HepG2 (cell line): Measurements from ENCODE around the gene SNRPB2. TPM values are rescaled to one million over a fixed set of nuclear protein-coding genes. Genes with fewer than 3 reads are reported as not detected.

Experiments used
- ATAC-seq: fragments of 200-7000 bp; cut with Tn5 transposase; 3 replicates; pipeline ENCODE4 v1.9.1; 2020; ENCODE audit warnings: mild to moderate bottlenecking, moderate library complexity
- BruUV-seq: library from RNA; stranded (reverse); fragments of 400-500 nt; replicated peaks from 2 replicates; lab custom pipeline; 2021; lab: Mats Ljungman, UMichigan
- CTCF ChIA-PET: fragments of 300-600 bp; formaldehyde crosslinking; extraction: SDS; loops from one replicate; lab custom pipeline; 2021; ENCODE audit warnings: low total read pairs, inconsistent platforms, low intra/inter-chr PET ratio; lab: Yijun Ruan, JAX
- POLR2A ChIA-PET: fragments of 350-600 bp; sonication (Branson Sonifier 250); formaldehyde crosslinking; loops from one replicate; lab custom pipeline; 2020; ENCODE audit warnings: antibody characterized with exemption, inconsistent platforms; lab: Yijun Ruan, JAX
- DNase-seq: peaks from one replicate; pipeline ENCODE4 v3.0.0-alpha.2; 2015; ENCODE audit warnings: low spot score
- FAIRE-seq: peaks from 3 replicates; lab custom pipeline; 2011; peaks lifted over from hg19 to GRCh38; lab: Jason Lieb, UNC
- H2AFZ ChIP-seq: one replicate; pipeline ENCODE4 v1.6.1; 2011; ENCODE audit warnings: low read length, inconsistent platforms
- H3K27ac ChIP-seq: fragments of 300-600 bp; 3 replicates; pipeline ENCODE4 v1.8.0; 2011; ENCODE audit warnings: mixed run types, mild to moderate bottlenecking, mixed read lengths, low read length, inconsistent platforms; ENCODE audit not compliant: insufficient read depth; ENCODE audit errors: extremely low read length
- H3K27me3 ChIP-seq, 2 experiments: fragments of 200-600 bp in 1 of 2; 2 replicates in 1 of 2; 3 replicates in 1 of 2; pipeline versions ENCODE4 v1.6.0 to v1.8.0; 2011; ENCODE audit warnings: low read length in 2 of 2, mild to moderate bottlenecking in 2 of 2, moderate library complexity in 2 of 2, inconsistent platforms in 1 of 2; ENCODE audit not compliant: insufficient read depth in 2 of 2, control insufficient read depth in 1 of 2
- H3K36me3 ChIP-seq, 2 experiments: fragments of 200-600 bp in 1 of 2; replicated peaks in 1 of 2; 2 replicates in 1 of 2; 3 replicates in 1 of 2; pipeline versions ENCODE4 v1.5.1 to v1.8.0; 2011; ENCODE audit warnings: low read length in 2 of 2, inconsistent platforms in 1 of 2; ENCODE audit not compliant: insufficient read depth in 2 of 2, control insufficient read depth in 1 of 2
- H3K4me1 ChIP-seq: 2 replicates; pipeline ENCODE4 v1.5.1; 2012; ENCODE audit warnings: low read length, inconsistent platforms; ENCODE audit not compliant: insufficient read depth
- H3K4me2 ChIP-seq: 2 replicates; pipeline ENCODE4 v1.6.0; 2011; ENCODE audit warnings: low read depth, low read length, inconsistent platforms
- H3K4me3 ChIP-seq, 3 experiments: fragments of 200-600 bp in 1 of 3; sonication (generic), shearing (Covaris generic) in 1 of 3; replicated peaks in 1 of 3; 2 replicates each; pipeline ENCODE4 v1.5.1; 2011 to 2016; ENCODE audit warnings: low read length in 3 of 3, inconsistent platforms in 2 of 3, low read depth in 2 of 3, mild to moderate bottlenecking in 2 of 3, control low read depth in 1 of 3, mixed read lengths in 1 of 3; ENCODE audit not compliant: insufficient read depth in 1 of 3
- H3K79me2 ChIP-seq: one replicate; pipeline ENCODE4 v1.6.1; 2011; ENCODE audit warnings: low read length, inconsistent platforms; ENCODE audit not compliant: insufficient read depth
- H3K9ac ChIP-seq: 2 replicates; pipeline ENCODE4 v1.6.0; 2011; ENCODE audit warnings: mild to moderate bottlenecking, low read depth, low read length, inconsistent platforms; ENCODE audit not compliant: insufficient read depth
- H3K9me3 ChIP-seq: 2 replicates; pipeline ENCODE4 v1.5.1; 2012; ENCODE audit warnings: mild to moderate bottlenecking, low read length
- H4K20me1 ChIP-seq: 2 replicates; pipeline ENCODE4 v1.6.0; 2011; ENCODE audit warnings: inconsistent platforms, mild to moderate bottlenecking, low read length, moderate library complexity; ENCODE audit not compliant: insufficient read depth
- ATM ChIP-seq: fragments of 450-650 bp; IDR thresholded peaks from 2 replicates; pipeline ENCODE4 v1.7.1; 2017; ENCODE audit warnings: mild to moderate bottlenecking, borderline replicate concordance
- CREB3 ChIP-seq: sonication (generic); formaldehyde crosslinking; IDR thresholded peaks from 2 replicates; pipeline ENCODE4 v1.5.0; 2020; ENCODE audit warnings: missing genetic modification reagents
- CTCF ChIP-seq: sonication (generic); formaldehyde crosslinking; IDR thresholded peaks from 2 replicates; pipeline ENCODE4 v1.5.0; 2020; ENCODE audit warnings: mild to moderate bottlenecking, missing genetic modification reagents, moderate library complexity
- STAG1 ChIP-seq: sonication (generic); formaldehyde crosslinking; IDR thresholded peaks from 2 replicates; pipeline ENCODE4 v1.4.0; 2020; ENCODE audit warnings: missing genetic modification reagents
- XRCC5 ChIP-seq: fragments of 200-400 bp; formaldehyde crosslinking; optimal IDR thresholded peaks from 2 replicates; pipeline ENCODE3; 2017; ENCODE audit warnings: mild to moderate bottlenecking, low read length
- ZNF574 ChIP-seq: sonication (generic); formaldehyde crosslinking; IDR thresholded peaks from 2 replicates; pipeline ENCODE4 v1.4.0; 2020; ENCODE audit warnings: missing genetic modification reagents
- ZNF879 ChIP-seq: sonication (generic); formaldehyde crosslinking; IDR thresholded peaks from 2 replicates; pipeline ENCODE4 v1.8.1; 2023; ENCODE audit warnings: missing genetic modification reagents
- WGBS: methylation state at CpG from one replicate; pipeline ENCODE4 v1.1.6; 2017; ENCODE audit warnings: low lambda C conversion rate; 5-methylcytosine and 5-hydroxymethylcytosine counted together
- in situ Hi-C: cut with HindIII; loops from 2 replicates; pipeline ENCODE4 v1.10.0; 2017; ENCODE audit warnings: low pct_unique_long_range_greater_than_20kb; ENCODE audit not compliant: extremely low pct_ligation_motif_present
- intact Hi-C: fragments of 100-400 bp; cut with micrococcal nuclease; formaldehyde crosslinking; loops from one replicate; pipeline ENCODE4 v1.10.0; 2022; ENCODE audit not compliant: unreplicated experiment
- polyA plus RNA-seq, 8 experiments: library from polyadenylated mRNA; depleted of rRNA in 3 of 8; stranded (reverse) in 7 of 8; unstranded in 1 of 8; fragments of >200 nt; fragmentation: Illumina TruSeq in 4 of 8; extraction: Trizol in 4 of 8; gene quantifications; 2 replicates each; pipeline versions ENCODE4 v1.2.1 to v1.2.3, GENCODE V29; 2011 to 2016; ENCODE audit warnings: low read depth in 4 of 8, missing spikeins in 1 of 8, mixed read lengths in 1 of 8; ENCODE audit not compliant: insufficient read depth in 1 of 8
- total RNA-seq, 5 experiments: library from RNA; depleted of rRNA; stranded (reverse); fragments of >200 nt; fragmentation: Illumina TruSeq; extraction: Trizol; gene quantifications; 2 replicates each; pipeline ENCODE4 v1.2.3, GENCODE V29; 2016; ENCODE audit warnings: low read depth in 1 of 5

The SNRPB2 gene
- total and polyA plus RNA-seq, 2 of the 13 experiments (the other 11 are each of a cell fraction or from before 2014, with no cell fraction given): 107 to 204 TPM

GRCh38 chr20:16749573-16749972, 19.7 kb downstream of the SNRPB2 start:
- Histone ChIP-seq H3K36me3 (no peaks in the 10 kb centered on the region), H3K9me3 (no peaks in the 10 kb centered on the region), H2AFZ (no peak overlapping the region), H3K4me3 (no peak overlapping the region), H3K27ac (no peak overlapping the region), H3K79me2 (no peaks in the 10 kb centered on the region), H3K27me3 (no peaks in the 10 kb centered on the region), H4K20me1 (no peaks in the 10 kb centered on the region), H3K4me2 (no peak overlapping the region), H3K9ac (no peak overlapping the region), H3K4me1 (peaks cover 7% of the 10 kb centered on the region; the same call in 1 of the 2 replicates)
- ATAC-seq (peak; percentile 67), DNase-seq (peak; percentile 23), FAIRE-seq (no peak)
- ChIA-PET POLR2A (no interaction called here), CTCF (no interaction called here)
- BruUV-seq: no TSS peak
- intact Hi-C loops: loop anchor here (1.0 kb wide), 1 partner anchor 22 kb away; no protein-coding TSS in a partner anchor
- in situ Hi-C loops: no loop called here
- TF ChIP-seq STAG1 (CRISPR knock-in tag) (peak; percentile 38), CTCF (peak; percentile 46), ZNF574 (CRISPR knock-in tag) (0 out of 2 replicates have a peak, but pooled peaks have one; percentile 27), CREB3 (CRISPR knock-in tag) (no peak), XRCC5 (peak; percentile 50), ZNF879 (CRISPR knock-in tag) (no peak), ATM (no peak)
- WGBS: 26% methylated on average over 11 of the region's 11 CpGs
